Kasumi-1 (cell line): Measurements from ENCODE around the gene XPR1.
"Not testable (repeated sequence)": the region's sequence is repeated elsewhere in the genome, so short reads cannot be mapped to it uniquely, and the experiment has no call there.

Source experiments
- DNase-seq, 2 experiments: peaks; one replicate each; lab custom pipeline; 2025; lab: John Stamatoyannopoulos, UW

Gene XPR1

GRCh38 chr1:180722586-180722985, 90.8 kb downstream of the XPR1 start:
- DNase-seq, result no peak

GRCh38 chr1:180724055-180724454, 92.2 kb downstream of the XPR1 start:
- no peak for DNase-seq

GRCh38 chr1:180726024-180726423, 94.2 kb downstream of the XPR1 start:
- not testable (repeated sequence) for DNase-seq

GRCh38 chr1:180727751-180728150, 95.9 kb downstream of the XPR1 start:
- not testable (repeated sequence) for DNase-seq

GRCh38 chr1:180728472-180729106, 96.8 kb downstream of the XPR1 start:
- DNase-seq, result no peak

- no peak for DNase-seq
These were observed 99.3 kb downstream of the XPR1 start for GRCh38 chr1:180731131-180731530.

- no peak for DNase-seq
These were observed 101.0 kb downstream of the XPR1 start for GRCh38 chr1:180732866-180733265.

- no peak for DNase-seq
These were observed 102.5 kb downstream of the XPR1 start for GRCh38 chr1:180734366-180734765.

- DNase-seq, result no peak
These were observed 110.8 kb downstream of the XPR1 start for GRCh38 chr1:180742663-180743062.

GRCh38 chr1:180743868-180744267, 112.0 kb downstream of the XPR1 start:
- DNase-seq, result no peak

GRCh38 chr1:180745098-180745497, 113.3 kb downstream of the XPR1 start:
- no peak for DNase-seq

- DNase-seq, result no peak
These were observed 120.1 kb downstream of the XPR1 start for GRCh38 chr1:180751921-180752320.

GRCh38 chr1:180754453-180754852, 122.6 kb downstream of the XPR1 start:
- no peak for DNase-seq

GRCh38 chr1:180757657-180758056, 125.8 kb downstream of the XPR1 start:
- DNase-seq, result peak in 1 of 2 experiments; percentile 13

- no peak for DNase-seq
These were observed 131.0 kb downstream of the XPR1 start for GRCh38 chr1:180762796-180763195.

- DNase-seq, result no peak
These were observed 133.3 kb downstream of the XPR1 start for GRCh38 chr1:180765151-180765550.

GRCh38 chr1:180769889-180770288, 138.1 kb downstream of the XPR1 start:
- DNase-seq, result no peak

- DNase-seq, result no peak
These were observed 141.5 kb downstream of the XPR1 start for GRCh38 chr1:180773210-180773865.

GRCh38 chr1:180775801-180776200, 144.0 kb downstream of the XPR1 start:
- no peak for DNase-seq

GRCh38 chr1:180777072-180777689, 145.4 kb downstream of the XPR1 start:
- DNase-seq, result no peak

- DNase-seq, result peak; percentile 3 to 28
These were observed 147.1 kb downstream of the XPR1 start for GRCh38 chr1:180778782-180779398.

- no peak for DNase-seq
These were observed 147.8 kb downstream of the XPR1 start for GRCh38 chr1:180779584-180779983.

- DNase-seq, result no peak
These were observed 149.9 kb downstream of the XPR1 start for GRCh38 chr1:180781718-180782117.
